CD4-positive, alpha-beta T cell treated with Interleukin-15 for 4 hours (primary cell): ENCODE data around the gene GCH1.

ENCODE experiments used
- DNase-seq: peaks from one replicate; pipeline ENCODE4 v3.0.0-alpha.2; 2020; ENCODE audit warnings: low spot score

The GCH1 gene

DNA sequence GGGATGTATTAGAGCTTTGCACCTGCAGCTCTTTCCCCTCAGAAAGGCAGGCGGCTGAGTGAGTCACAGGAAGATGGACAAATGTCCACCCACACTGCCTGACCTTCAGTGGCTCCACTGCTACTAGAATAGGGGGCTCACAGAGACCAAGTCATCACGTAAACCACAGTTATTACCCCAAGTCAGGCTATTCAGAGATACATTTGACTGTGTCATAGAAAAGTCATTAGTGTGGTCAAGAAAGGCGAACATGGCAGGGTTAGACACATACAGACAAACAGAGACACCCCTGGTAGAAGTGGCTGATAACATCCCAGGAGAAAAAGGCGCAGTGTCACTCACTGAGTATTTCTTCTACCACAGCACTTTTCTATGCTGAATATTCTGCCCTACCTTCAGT, 36.0 kb downstream of the GCH1 start:
- DNase-seq: no peak

DNA sequence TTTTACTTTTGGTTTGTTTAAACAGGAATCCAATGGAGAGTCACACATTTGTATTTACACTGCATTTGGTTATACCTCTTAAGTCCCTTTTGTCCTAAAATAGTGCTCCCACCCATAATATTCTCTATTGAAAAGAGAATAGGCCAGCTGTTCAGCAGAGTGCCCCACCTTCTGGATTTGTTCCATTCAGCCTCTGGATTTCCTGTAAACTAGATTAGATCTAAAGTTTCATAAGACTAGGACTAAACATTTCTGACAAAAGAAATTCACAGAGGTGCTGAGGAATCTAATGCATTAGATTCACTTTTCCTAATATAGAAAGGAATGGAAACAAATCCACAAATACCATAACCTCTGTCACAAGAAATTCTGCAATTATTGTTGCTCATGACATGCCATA, 38.1 kb downstream of the GCH1 start:
- DNase-seq: no peak

DNA sequence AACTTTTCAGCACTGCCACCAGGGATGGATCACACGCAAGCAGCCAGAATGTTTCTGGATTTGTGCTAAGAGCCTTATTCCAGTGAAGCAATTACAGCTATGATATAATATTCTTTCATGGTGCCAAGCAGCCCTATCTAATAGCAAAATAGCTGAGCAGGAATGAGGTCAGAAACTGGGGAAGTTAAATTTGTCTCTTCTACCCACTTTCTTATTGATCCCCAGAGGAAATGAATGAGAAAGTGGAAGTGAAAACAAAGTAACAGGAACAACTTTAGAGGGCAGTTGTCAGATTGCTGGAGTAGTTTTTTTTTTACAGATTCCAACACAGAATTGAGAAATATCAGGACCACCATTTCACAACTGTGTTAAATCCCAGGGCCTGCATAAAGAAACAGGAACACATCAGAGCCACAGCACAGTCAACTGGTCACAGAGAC, 44.8 kb downstream of the GCH1 start:
- no peak for DNase-seq

DNA sequence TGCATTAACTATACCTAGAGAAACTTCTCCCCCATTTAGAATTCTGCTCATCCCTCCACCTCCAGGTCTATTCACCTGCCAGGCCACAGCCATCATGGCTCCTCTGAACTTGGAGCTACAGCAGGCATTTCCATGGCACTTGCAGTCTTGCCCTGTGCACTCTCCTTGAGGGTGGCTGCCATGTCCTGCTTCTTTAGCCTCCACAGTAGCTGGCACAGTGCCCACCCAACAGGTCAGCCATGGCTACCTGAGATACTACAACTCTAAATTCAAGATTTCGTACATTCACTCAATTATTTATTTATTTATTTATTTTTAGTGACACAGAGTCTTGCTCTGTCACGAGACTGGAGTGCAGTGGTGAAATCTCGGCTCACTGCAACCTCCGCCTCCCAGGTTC, 46.5 kb downstream of the GCH1 start:
- DNase-seq: no peak

DNA sequence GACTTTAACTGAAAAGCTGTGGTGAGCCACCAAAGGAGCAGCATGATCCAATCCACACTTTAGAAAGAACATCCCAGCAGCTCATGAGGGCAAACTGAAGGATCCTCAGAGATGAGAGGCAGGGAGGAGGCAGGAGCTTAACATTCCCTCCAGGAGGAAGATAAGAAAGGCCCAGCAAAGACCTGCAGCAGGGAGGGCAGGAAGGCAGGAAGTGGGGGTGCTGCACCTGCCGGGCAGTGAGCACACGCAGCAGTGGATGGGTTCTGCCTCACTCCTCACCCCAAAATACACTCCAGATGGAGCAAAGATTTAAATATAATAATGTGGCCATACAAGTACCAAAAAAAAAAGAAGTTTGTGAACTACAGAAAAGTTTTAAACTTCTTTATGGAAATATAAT, 48.4 kb downstream of the GCH1 start:
- no peak for DNase-seq

DNA sequence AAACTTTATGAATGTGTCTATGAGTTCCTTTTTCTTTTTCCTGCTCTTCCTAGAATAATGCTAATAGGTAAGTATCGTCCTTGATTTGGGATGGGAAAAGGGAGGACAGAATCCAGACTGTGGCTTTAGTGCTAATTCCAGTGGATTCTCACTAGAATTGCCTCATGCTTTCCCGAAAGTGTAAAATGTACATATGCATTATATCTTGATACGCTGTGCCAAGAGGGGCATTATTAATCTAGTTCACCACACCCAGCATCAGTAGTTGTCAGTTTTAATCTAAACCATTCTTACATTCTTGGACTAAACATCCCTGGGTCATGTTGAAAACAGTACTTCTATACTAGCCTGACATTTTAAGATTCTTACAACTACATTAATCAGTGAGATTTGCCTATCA, 49.3 kb downstream of the GCH1 start:
- DNase-seq: no peak

DNA sequence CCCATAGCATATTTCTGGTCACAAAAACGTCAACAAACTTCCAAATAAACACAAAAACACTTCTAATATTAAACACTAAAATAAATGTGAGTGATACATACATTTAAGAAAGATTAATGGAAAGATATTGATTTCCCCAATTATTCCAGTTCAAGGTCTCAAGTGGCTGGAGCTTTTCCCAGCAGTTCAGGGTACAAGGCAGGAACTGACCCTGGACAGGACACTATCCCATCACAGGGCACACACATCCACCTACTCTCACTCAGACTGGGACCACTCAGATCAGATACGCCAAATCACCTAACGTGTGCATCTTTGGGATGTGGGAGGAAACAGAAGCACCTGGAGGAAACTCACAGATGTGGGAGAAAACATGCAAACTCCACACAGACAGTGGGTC, 50.4 kb downstream of the GCH1 start:
- DNase-seq: no peak

DNA sequence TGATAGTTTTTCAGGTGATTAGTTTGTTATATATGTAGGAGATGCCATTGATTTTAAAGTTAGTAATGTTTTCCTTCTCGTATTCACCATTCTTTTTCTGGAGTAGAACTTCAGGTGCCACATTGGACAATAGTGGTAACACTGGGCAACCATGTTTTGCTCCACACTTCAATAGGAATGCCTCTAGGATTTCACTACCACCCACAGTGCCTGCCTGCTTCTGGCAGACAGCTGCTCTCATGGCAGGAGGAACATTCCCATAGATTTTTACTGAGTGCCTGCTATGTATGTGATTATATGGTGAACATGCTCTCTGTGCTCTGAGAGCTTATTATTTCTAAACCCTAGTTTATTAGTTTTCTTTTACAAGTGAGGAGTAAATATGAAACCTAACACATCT, 53.7 kb downstream of the GCH1 start:
- no peak for DNase-seq

DNA sequence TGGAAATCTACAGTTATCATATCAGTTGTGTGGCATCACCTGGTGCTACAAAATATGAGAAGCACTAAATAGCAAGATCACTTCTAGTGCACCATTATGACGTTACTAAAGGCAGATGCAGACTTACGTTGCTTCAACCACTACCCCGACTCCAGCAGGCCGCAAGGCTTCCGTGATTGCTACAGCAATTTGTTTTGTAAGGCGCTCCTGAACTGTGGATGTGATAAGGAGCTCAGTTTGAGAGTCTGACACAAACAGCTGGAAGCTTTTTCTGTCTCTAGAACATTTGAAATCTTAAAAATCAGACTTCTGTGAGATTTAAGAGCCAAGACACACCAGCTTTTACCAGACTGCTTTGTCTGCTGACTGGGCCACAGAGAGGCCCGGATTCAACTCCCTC, 57.0 kb downstream of the GCH1 start:
- no peak for DNase-seq

DNA sequence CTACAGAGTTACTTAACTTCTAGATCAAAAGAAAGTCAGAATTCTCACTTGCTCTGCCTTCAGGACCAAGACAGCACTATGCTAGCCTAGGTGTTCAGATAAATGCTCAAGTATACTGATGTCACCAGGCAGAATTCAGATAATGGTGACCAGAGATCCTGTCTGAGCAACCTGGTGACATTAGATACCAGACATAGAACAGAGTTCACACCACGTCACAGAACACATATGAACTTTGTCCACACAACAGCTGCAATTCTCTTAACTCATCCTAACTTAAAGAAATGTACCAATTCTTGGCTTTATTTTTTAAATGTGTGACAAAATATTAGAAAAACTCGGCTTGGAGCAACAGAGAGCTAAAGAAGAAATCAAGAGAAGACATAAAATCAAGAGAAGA, 58.1 kb downstream of the GCH1 start:
- DNase-seq: no peak

DNA sequence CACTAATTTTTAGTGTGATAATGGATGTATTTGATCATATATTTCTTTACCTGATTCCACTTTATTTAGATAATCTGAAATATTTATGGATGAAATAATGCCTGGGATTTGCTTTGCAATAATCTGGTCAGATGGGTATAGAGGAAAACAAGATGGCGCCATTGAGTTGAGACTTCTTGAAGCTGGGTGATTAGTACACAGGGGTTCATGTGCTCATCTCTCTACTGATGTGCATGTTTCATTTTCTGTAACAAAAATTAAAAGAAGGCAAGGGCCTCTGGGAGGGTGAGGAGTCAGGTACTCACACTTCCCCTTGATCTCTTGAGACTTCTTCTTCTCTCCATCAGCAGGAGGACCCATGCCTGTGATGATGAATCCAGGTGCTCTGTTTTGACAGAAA, 61.8 kb downstream of the GCH1 start:
- DNase-seq: no peak

DNA sequence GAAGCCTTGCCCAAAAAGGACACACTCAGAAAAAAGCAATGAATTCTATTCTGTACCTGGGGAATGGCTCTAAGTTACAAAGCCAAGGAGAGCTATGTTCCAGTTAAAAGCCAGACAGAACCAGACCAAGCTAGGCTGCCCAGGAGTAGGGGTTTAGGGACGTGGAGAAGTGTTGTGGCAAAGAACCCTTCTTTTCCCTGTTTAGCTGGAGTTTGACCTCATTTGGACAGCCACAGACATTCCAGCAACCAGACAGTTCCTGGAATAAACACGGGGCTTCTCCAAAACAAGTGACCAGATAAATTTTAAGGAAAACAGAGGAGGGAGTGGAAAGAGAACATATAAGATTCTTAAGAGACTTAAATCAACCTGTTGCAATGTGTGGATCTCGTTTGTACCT, 62.3 kb downstream of the GCH1 start:
- DNase-seq: no peak

DNA sequence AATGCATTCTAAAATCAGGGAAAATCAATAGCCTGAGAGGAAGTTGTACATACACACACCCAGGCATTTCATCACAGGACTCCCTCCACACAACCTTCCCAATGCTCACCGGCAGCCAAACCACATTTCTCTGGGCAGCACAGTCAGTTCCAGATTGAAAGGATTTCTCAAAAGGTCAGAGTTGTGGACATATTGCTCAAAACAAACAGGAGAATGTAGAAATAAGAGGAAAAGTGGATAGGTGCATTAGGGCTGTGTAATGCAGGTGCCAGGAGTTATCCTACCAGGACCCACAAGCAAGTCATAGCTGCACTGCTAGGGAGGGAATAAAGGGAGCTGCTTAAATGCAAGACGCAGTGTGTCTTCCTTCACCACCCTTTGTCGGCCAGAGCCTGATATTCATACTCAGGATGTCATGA, 62.9 kb downstream of the GCH1 start:
- no peak for DNase-seq

DNA sequence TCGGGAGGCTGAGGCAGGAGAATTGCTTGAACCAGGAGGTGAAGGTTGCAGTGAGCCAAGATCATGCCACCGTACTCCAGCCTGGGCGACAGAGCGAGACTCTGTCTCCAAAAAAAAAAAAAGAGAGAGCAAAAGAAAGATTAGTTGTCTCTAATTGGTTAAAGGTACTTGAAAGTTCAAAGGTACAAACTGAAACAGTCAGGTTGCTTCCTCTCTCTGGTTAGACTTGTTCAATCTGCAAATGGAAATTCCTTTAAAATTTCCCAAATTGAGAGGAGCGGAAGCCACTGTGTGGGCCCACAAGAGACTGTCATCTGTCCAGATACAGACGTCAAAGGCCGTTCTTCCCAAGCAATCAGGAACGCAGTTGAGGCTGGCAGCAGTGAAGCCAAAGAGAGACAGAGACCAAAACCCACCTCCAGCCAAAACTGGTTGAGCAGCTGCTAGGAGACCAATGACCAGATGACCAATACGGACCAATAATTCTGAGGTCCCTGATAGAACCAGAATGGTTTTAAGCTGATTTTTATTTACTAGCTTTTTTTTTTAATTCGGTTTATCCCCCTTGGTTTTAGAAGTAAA, 63.6 kb downstream of the GCH1 start:
- no peak for DNase-seq

DNA sequence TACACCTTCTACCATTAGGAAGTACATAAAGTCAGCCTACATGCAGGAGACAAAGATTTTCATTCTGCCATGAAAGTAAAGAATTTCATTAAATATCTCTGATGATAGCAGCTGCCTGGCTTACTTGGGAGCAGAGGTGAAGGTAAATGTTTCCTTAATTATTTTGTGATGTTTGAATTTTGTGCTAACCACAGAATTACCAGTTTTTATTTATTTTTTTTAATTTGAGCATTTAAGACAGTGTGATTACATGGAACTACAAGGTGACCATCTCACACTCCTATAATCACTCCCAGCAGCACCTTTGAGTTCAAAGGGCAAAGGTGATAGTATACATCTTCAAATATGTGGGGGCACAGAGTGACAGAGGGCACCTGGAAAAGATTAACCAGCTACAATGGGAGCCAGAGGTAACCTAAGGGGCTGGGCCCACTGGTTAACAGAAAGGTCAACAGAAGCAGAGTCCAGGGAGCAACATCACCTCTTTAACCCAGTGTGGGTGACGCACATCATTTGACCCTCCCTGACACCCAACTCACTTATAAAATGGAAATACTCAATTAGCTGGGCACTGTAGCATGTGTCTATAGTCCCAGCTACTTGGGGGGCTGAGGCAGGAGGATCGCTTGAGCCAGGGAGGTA, 65.0 kb downstream of the GCH1 start:
- DNase-seq: no peak

DNA sequence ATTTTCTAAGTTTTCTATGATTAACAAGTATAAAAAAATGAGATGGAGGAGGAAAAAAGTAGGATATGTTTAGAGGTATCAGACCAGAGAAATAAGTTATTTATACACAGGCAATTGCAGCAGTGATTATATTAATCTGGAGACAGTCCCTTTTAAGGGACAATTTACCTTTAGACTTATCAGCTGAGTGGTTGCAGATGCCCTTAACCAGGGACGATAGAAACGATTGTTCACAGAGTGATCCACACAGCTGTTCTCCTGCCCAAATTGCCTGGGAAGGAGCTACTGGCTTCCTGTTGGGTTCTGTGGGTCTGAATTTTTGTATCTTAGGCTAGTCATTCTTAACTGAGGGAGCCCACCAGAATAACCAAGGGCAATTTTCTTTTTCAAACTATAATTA, 66.4 kb downstream of the GCH1 start:
- no peak for DNase-seq

DNA sequence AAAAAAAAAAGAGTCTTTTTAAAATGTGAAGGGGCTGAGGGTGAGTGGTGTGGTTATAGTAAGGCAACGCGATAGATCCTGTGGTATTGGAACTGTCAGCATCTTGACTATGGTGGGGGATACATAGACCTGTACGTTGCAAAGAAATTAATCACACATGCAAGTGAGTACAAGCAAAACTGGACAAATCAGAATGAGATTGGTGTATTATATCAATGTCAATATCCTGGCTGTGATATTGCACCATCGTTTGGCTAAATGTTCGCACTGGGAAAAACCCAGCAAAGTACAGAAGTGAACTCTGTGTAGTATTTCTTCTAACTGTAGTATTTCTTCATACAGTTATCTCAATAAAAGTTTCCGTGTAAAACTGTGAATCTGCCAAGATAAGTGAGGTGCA, 67.9 kb downstream of the GCH1 start:
- no peak for DNase-seq

DNA sequence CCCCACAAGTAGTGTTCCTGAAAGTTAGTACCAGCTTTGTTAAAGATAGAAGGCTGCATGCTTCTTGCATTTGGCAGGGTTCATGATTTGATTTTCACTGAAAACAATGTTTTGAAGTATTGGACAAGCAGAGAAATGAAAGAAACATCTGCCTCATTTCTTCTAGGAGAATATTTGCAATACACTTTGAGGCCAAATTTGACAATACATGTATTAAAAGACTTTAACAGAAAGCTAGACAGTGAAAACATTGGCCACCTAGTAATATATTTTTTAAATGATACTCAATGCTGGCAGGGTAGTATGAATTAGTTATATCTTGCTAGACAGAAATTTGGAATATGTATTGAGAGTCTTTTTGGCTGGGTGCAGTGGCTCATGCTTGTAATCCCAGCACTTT, 68.5 kb downstream of the GCH1 start:
- DNase-seq: no peak

DNA sequence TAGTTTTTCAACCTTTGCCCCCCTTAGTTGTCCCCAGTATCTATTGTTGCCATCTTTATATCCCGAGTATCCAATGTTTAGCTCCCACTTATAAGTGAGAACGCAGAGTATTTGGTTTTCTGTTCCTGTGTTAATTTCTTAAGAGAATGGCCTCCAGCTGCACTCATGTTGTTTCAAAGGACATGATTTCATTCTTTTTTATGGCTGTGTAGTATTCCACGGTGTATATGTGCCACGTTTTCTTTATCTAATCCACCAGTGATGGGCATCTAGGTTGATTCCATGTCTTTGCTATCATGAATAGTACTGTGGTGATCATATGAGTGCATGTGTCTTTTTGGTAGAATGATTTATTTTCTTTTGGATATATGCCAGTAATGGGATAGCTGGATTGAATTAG, 72.0 kb downstream of the GCH1 start:
- DNase-seq: no peak

DNA sequence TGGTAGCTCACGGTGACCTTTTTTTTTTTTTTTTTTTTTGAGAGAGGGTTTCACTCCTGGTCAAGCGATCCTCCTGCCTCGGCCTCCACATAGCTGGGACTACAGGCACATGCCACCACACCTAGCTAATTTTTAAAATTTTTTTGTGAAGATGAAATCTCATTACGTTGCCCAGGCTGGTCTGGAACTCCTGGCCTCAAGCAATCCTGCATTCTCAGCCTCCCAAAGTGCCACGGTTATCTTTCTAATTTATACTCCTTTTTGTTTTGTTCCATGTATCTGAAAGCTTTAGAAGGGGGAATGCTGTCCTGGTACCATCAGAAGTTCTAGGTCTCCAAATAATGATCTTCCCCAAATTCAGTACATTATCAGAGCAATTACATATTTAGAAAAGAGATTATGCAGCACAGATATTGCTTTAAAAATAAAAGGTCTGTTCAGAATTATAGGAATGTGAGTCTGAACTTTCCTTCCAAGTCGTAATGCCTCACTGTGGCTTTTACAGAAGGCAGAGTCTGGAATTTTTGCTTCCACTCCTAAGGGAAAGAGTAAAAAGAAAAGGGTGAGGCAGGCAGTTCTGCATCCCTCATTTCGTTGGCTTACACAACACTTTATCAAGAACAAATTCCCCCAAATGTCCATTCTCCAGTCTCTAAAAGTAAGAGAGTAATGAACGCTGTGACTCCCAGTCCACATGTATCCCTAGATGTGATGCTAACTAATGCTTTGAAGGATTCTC, 73.0 kb downstream of the GCH1 start:
- no peak for DNase-seq

DNA sequence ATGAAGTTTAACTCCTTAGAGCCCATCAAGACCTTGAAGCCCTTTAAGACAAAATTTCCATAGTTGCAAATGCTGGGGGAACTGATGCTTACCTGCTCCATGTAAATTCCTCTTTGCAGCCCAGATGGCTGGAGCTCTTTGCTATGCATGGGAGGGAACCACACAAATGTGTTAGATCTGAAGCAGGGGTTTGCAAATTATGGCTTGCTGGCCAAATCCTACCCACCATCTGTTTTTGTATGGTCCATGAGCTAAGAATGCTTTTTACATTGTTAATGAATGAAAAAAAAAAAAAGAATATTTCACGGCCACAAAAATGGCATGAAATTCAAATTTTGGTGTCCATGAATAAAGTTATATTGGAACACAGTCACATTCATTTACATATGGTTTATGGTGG, 74.6 kb downstream of the GCH1 start:
- no peak for DNase-seq

DNA sequence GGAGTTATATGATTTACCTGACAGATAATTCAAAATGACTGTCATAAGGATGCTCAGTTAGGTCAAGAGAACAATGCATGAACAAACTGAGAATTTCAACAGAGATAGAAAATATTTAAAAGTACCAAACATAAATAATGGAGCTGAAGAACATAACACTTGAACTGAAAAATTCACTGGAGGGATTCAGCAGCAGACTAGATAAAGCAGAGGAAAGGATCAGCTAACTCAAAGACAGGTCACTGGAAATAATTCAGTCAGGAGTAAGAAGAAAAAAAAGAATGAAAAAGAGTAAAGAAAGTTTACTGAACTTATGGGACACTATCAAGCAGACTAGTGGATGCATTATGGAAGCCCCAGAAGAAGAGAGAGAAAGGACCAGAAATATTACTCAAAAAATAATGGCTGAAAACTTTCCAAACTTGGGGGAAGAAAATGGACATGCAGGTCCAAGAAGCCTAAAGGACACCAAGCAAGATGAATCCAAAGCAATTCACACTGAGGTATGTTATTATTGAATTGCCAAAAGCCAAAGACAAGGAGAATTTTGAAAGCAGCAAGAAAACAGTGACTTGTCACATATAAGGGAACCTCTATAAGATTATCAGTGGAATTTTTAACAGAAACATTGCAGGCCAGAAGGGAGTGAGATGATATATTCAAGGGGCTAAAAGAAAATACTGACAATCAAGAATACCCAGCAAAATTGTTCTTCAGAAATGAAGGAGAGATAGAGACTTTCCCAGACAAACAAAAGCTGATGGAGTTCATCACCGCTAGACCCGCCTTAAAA, 78.7 kb downstream of the GCH1 start:
- DNase-seq: no peak

DNA sequence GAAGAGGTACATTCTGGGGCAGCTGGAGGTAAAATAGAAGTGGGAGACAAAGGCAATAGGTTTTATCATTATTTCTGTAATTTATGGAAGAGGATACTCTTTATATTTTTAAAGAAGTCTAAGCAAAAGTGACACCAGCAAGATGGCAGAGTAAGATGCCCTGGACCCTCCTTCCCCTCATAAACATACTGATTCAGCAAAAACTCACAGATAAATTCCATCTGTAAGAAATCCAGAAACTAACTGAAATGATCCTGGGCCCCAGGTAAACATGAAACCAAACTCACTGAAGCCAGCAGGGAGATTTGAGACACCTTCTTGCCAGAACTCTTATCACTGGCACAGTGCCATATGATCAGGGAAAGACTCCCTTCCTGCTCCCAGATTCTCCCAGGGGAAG, 79.9 kb downstream of the GCH1 start:
- DNase-seq: no peak
